HepG2 (cell line): ENCODE measurements around the gene TFDP1. TPM values are rescaled to one million over a fixed set of nuclear protein-coding genes. Genes with fewer than 3 reads are reported as not detected.

Experiments used
- ATAC-seq: fragments of 200-7000 bp; cut with Tn5 transposase; 3 replicates; pipeline ENCODE4 v1.9.1; 2020; ENCODE audit warnings: mild to moderate bottlenecking, moderate library complexity
- BruUV-seq: library from RNA; stranded (reverse); fragments of 400-500 nt; replicated peaks from 2 replicates; lab custom pipeline; 2021; lab: Mats Ljungman, UMichigan
- CTCF ChIA-PET: fragments of 300-600 bp; formaldehyde crosslinking; extraction: SDS; loops from one replicate; lab custom pipeline; 2021; ENCODE audit warnings: low total read pairs, inconsistent platforms, low intra/inter-chr PET ratio; lab: Yijun Ruan, JAX
- POLR2A ChIA-PET: fragments of 350-600 bp; sonication (Branson Sonifier 250); formaldehyde crosslinking; loops from one replicate; lab custom pipeline; 2020; ENCODE audit warnings: antibody characterized with exemption, inconsistent platforms; lab: Yijun Ruan, JAX
- DNase-seq: peaks from one replicate; pipeline ENCODE4 v3.0.0-alpha.2; 2015; ENCODE audit warnings: low spot score
- FAIRE-seq: peaks from 3 replicates; lab custom pipeline; 2011; peaks lifted over from hg19 to GRCh38; lab: Jason Lieb, UNC
- H2AFZ ChIP-seq: one replicate; pipeline ENCODE4 v1.6.1; 2011; ENCODE audit warnings: low read length, inconsistent platforms
- H3K27ac ChIP-seq: fragments of 300-600 bp; 3 replicates; pipeline ENCODE4 v1.8.0; 2011; ENCODE audit warnings: mixed run types, mild to moderate bottlenecking, mixed read lengths, low read length, inconsistent platforms; ENCODE audit not compliant: insufficient read depth; ENCODE audit errors: extremely low read length
- H3K27me3 ChIP-seq, 2 experiments: fragments of 200-600 bp in 1 of 2; 2 replicates in 1 of 2; 3 replicates in 1 of 2; pipeline versions ENCODE4 v1.6.0 to v1.8.0; 2011; ENCODE audit warnings: low read length in 2 of 2, mild to moderate bottlenecking in 2 of 2, moderate library complexity in 2 of 2, inconsistent platforms in 1 of 2; ENCODE audit not compliant: insufficient read depth in 2 of 2, control insufficient read depth in 1 of 2
- H3K36me3 ChIP-seq, 2 experiments: fragments of 200-600 bp in 1 of 2; replicated peaks in 1 of 2; 2 replicates in 1 of 2; 3 replicates in 1 of 2; pipeline versions ENCODE4 v1.5.1 to v1.8.0; 2011; ENCODE audit warnings: low read length in 2 of 2, inconsistent platforms in 1 of 2; ENCODE audit not compliant: insufficient read depth in 2 of 2, control insufficient read depth in 1 of 2
- H3K4me1 ChIP-seq: 2 replicates; pipeline ENCODE4 v1.5.1; 2012; ENCODE audit warnings: low read length, inconsistent platforms; ENCODE audit not compliant: insufficient read depth
- H3K4me2 ChIP-seq: 2 replicates; pipeline ENCODE4 v1.6.0; 2011; ENCODE audit warnings: low read depth, low read length, inconsistent platforms
- H3K4me3 ChIP-seq, 3 experiments: fragments of 200-600 bp in 1 of 3; sonication (generic), shearing (Covaris generic) in 1 of 3; replicated peaks in 1 of 3; 2 replicates each; pipeline ENCODE4 v1.5.1; 2011 to 2016; ENCODE audit warnings: low read length in 3 of 3, inconsistent platforms in 2 of 3, low read depth in 2 of 3, mild to moderate bottlenecking in 2 of 3, control low read depth in 1 of 3, mixed read lengths in 1 of 3; ENCODE audit not compliant: insufficient read depth in 1 of 3
- H3K79me2 ChIP-seq: one replicate; pipeline ENCODE4 v1.6.1; 2011; ENCODE audit warnings: low read length, inconsistent platforms; ENCODE audit not compliant: insufficient read depth
- H3K9ac ChIP-seq: 2 replicates; pipeline ENCODE4 v1.6.0; 2011; ENCODE audit warnings: mild to moderate bottlenecking, low read depth, low read length, inconsistent platforms; ENCODE audit not compliant: insufficient read depth
- H3K9me3 ChIP-seq: 2 replicates; pipeline ENCODE4 v1.5.1; 2012; ENCODE audit warnings: mild to moderate bottlenecking, low read length
- H4K20me1 ChIP-seq: 2 replicates; pipeline ENCODE4 v1.6.0; 2011; ENCODE audit warnings: inconsistent platforms, mild to moderate bottlenecking, low read length, moderate library complexity; ENCODE audit not compliant: insufficient read depth
- BRCA1 ChIP-seq: sonication (generic); formaldehyde crosslinking; IDR thresholded peaks from 2 replicates; pipeline ENCODE4 v1.4.0; 2020; ENCODE audit warnings: missing genetic modification reagents
- IKZF1 ChIP-seq: fragments of 450-650 bp; IDR thresholded peaks from 2 replicates; pipeline ENCODE4 v1.7.1; 2016
- JUNB ChIP-seq: sonication (generic); formaldehyde crosslinking; IDR thresholded peaks from 2 replicates; pipeline ENCODE4 v1.8.0; 2022; ENCODE audit warnings: missing genetic modification reagents, mild to moderate bottlenecking, borderline replicate concordance
- POLR2A ChIP-seq, 2 experiments: IDR thresholded peaks; 2 replicates each; pipeline ENCODE4 v1.6.1; 2011; ENCODE audit warnings: low read depth in 2 of 2, low read length in 2 of 2, mild to moderate bottlenecking in 1 of 2, moderate library complexity in 1 of 2; ENCODE audit not compliant: insufficient read depth in 1 of 2
- YY1 ChIP-seq: IDR thresholded peaks from 2 replicates; pipeline ENCODE4 v1.6.1; 2011; ENCODE audit warnings: low read length, low read depth, moderate library complexity, mild to moderate bottlenecking; ENCODE audit not compliant: insufficient read depth, insufficient replicate concordance
- whole genome bisulfite sequencing: methylation state at CpG from one replicate; pipeline ENCODE4 v1.1.6; 2017; ENCODE audit warnings: low lambda C conversion rate; 5-methylcytosine and 5-hydroxymethylcytosine counted together
- in situ Hi-C: cut with HindIII; loops from 2 replicates; pipeline ENCODE4 v1.10.0; 2017; ENCODE audit warnings: low pct_unique_long_range_greater_than_20kb; ENCODE audit not compliant: extremely low pct_ligation_motif_present
- intact Hi-C: fragments of 100-400 bp; cut with micrococcal nuclease; formaldehyde crosslinking; loops from one replicate; pipeline ENCODE4 v1.10.0; 2022; ENCODE audit not compliant: unreplicated experiment
- polyA plus RNA-seq, 8 experiments: library from polyadenylated mRNA; depleted of rRNA in 3 of 8; stranded (reverse) in 7 of 8; unstranded in 1 of 8; fragments of >200 nt; fragmentation: Illumina TruSeq in 4 of 8; extraction: Trizol in 4 of 8; gene quantifications; 2 replicates each; pipeline versions ENCODE4 v1.2.1 to v1.2.3, GENCODE V29; 2011 to 2016; ENCODE audit warnings: low read depth in 4 of 8, missing spikeins in 1 of 8, mixed read lengths in 1 of 8; ENCODE audit not compliant: insufficient read depth in 1 of 8
- total RNA-seq, 5 experiments: library from RNA; depleted of rRNA; stranded (reverse); fragments of >200 nt; fragmentation: Illumina TruSeq; extraction: Trizol; gene quantifications; 2 replicates each; pipeline ENCODE4 v1.2.3, GENCODE V29; 2016; ENCODE audit warnings: low read depth in 1 of 5
- TF ChIP-seq, protein P1 (sequence below): fragments of 450-650 bp; IDR thresholded peaks from 2 replicates; pipeline ENCODE4 v1.6.1; 2017

Gene TFDP1
- total and polyA plus RNA-seq, 2 of the 13 experiments (the other 11 are each of a cell fraction or from before 2014, with no cell fraction given): 38.0 to 84.2 TPM

DNA sequence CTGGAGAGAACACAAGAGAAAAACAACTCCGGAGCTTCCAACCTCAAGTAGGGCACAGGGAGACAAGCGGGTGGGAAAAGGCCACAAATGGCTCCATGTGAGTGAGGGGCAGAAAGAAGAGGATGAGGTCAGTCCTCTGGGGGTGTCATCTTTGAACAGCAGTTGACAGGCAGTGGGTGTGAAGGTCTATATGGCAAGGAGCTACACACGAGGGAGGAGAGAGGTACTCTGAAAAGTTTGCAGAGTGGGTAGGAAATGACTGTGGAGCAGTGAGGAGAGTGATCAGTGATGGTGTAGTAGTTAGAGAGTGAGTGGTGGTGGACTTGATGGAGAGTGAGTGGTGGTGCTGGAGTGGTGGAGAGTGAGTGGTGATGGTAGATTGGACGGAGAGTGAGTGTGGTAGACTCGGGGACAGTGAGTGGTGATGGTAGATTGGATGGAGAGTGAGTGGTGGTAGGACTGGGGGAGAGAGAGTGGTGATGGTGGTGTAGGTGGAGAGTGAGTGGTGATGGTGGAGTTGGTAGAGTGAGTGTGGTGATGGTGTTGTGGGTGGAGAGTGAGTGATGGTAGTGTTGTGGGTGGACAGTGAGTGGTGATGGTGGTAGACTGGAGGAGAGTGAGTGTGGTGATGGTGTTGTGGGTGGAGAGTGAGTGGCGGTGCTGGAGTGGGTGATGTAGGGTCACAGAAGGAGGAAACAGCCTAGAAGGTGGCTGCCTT is 4.0 kb downstream of the TFDP1 start:
- POLR2A ChIA-PET: no interaction called here
- no peak for FAIRE-seq

DNA sequence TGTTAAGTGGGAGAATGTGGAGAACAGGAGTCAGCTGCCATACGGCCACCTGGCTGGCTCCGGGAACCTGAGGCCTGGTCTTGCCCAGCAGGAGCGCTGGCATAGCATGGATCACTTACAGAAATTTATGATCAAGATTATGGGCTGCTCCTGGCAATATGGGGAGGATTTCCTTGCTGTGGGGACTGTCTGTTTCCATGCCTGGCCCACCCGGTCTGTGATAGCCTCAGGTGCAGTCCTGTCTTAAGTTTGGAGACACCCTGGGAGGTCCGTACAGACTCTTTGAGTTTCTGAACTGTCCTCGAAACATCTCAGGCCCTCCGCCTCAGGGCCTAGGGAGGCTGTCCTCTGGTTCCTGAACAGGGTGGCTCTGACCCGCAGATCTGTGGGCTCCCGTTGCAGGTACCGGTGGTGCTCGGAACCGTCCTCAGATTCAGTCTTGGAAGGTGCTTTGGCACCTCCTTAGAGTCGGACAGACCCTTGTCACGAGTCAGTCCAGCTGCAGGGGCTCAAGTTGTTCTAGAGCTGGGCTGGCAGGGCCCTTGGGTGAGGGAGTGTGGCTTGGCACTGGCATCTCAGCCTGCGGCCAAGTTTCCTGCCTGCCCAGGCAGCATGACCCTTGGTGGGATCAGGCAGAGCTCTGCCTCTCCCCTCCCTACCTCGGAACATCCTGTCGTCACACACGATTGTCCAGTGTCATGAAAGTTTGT is 4.9 kb downstream of the TFDP1 start:
- no peak overlapping the region for H3K27ac ChIP-seq
- H3K27me3 ChIP-seq: no peaks in the 10 kb centered on the region
- POLR2A ChIA-PET: no interaction called here
- DNase-seq (no peak), ATAC-seq (no peak), FAIRE-seq (no peak)
- 98% methylated on average over 12 of the region's 18 CpGs for WGBS
- no peak overlapping the region for H2AFZ ChIP-seq
- peaks cover 4 to 25% of the 10 kb centered on the region in 2 experiments; a peak in 4 of 5 replicates for H3K36me3 ChIP-seq
- TF ChIP-seq POLR2A (IDR thresholded peaks at IDR 0.05; ENCODE audit: insufficient read depth in 1 of 2, low read depth in 2 of 2, low read length in 2 of 2) (0 out of 4 replicates have a peak, but pooled peaks of 1 of the 2 experiments have one; percentile 17), YY1 (no peak)
- in situ Hi-C loops: no loop called here
- CTCF ChIA-PET: no interaction called here
- peaks cover 74% of the 10 kb centered on the region for H3K79me2 ChIP-seq
- H4K20me1 ChIP-seq: peaks cover 9% of the 10 kb centered on the region
- H3K9me3 ChIP-seq: no peaks in the 10 kb centered on the region
- intact Hi-C loops: no loop called here
- H3K4me2 ChIP-seq: no peak overlapping the region
- no TSS peak for BruUV-seq
- H3K4me1 ChIP-seq: peaks cover 31% of the 10 kb centered on the region
- no peak overlapping the region for H3K9ac ChIP-seq
- H3K4me3 ChIP-seq: no peak overlapping the region

More for the DNA sequence above, 4.0 kb downstream of the TFDP1 start:
- H3K36me3 ChIP-seq: peaks cover 4 to 25% of the 10 kb centered on the region in 2 experiments; a peak in 4 of 5 replicates
- TF ChIP-seq IKZF1 (0 out of 2 replicates have a peak, but pooled peaks have one; percentile 42), JUNB (CRISPR knock-in tag) (0 out of 2 replicates have a peak, but pooled peaks have one; percentile 23), BRCA1 (no peak)
- TF ChIP-seq, protein P1, sequence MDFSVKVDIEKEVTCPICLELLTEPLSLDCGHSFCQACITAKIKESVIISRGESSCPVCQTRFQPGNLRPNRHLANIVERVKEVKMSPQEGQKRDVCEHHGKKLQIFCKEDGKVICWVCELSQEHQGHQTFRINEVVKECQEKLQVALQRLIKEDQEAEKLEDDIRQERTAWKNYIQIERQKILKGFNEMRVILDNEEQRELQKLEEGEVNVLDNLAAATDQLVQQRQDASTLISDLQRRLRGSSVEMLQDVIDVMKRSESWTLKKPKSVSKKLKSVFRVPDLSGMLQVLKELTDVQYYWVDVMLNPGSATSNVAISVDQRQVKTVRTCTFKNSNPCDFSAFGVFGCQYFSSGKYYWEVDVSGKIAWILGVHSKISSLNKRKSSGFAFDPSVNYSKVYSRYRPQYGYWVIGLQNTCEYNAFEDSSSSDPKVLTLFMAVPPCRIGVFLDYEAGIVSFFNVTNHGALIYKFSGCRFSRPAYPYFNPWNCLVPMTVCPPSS: 0 out of 2 replicates have a peak, but pooled peaks have one; percentile 14
- CTCF ChIA-PET: no interaction called here
- H3K27me3 ChIP-seq: no peaks in the 10 kb centered on the region
- peaks cover 69% of the 10 kb centered on the region for H3K79me2 ChIP-seq
- H3K4me1 ChIP-seq: peaks cover 33% of the 10 kb centered on the region
- no peak for DNase-seq
- H3K4me3 ChIP-seq: no peak overlapping the region
- intact Hi-C loops: no loop called here
- H3K9me3 ChIP-seq: no peaks in the 10 kb centered on the region
- H3K27ac ChIP-seq: no peak overlapping the region
- BruUV-seq: no TSS peak
- H2AFZ ChIP-seq: no peak overlapping the region
- in situ Hi-C loops: no loop called here
- H3K9ac ChIP-seq: no peak overlapping the region
- WGBS: 97% methylated on average over 6 of the region's 6 CpGs
- peaks cover 9% of the 10 kb centered on the region for H4K20me1 ChIP-seq
- H3K4me2 ChIP-seq: no peak overlapping the region
- no peak for ATAC-seq
